Prostate gland (tissue), 2 donors: ENCODE results near the gene GPR176.

Experiments used
- CTCF ChIP-seq, 4 experiments: fragments of 200-600 bp in 2 of 4; fragments of 450-650 bp in 2 of 4; sonication (generic) in 2 of 4; IDR thresholded peaks; 1 replicate in 3 of 4; 2 replicates in 1 of 4; pipeline ENCODE4 v1.5.1; 2016 to 2019; ENCODE audit warnings: antibody characterized with exemption in 4 of 4, mild to moderate bottlenecking in 2 of 4, moderate library complexity in 2 of 4
- POLR2A ChIP-seq: fragments of 450-650 bp; IDR thresholded peaks from one replicate; pipeline ENCODE4 v1.6.1; 2016; ENCODE audit warnings: antibody characterized with exemption, mild to moderate bottlenecking
- POLR2AphosphoS5 ChIP-seq: sonication (generic); formaldehyde crosslinking; IDR thresholded peaks from one replicate; pipeline ENCODE4 v1.6.1; 2017; ENCODE audit warnings: antibody characterized with exemption

- no peak for TF ChIP-seq CTCF (IDR thresholded peaks at IDR 0.05)
- no peak for TF ChIP-seq POLR2A
- no peak for TF ChIP-seq POLR2AphosphoS5
Measured at GRCh38 chr15:39886418-39886817, 33.6 kb downstream of the GPR176 start.
